HL-60/S4 (cell line): ENCODE data around the gene PTTG1IP.

Source experiments
- in situ Hi-C: fragments of 300-500 bp; cut with MboI; formaldehyde crosslinking; loops from 2 replicates; pipeline ENCODE4 v1.14.3; 2022; ENCODE audit warnings: low sequenced_read_pairs

Gene PTTG1IP

DNA sequence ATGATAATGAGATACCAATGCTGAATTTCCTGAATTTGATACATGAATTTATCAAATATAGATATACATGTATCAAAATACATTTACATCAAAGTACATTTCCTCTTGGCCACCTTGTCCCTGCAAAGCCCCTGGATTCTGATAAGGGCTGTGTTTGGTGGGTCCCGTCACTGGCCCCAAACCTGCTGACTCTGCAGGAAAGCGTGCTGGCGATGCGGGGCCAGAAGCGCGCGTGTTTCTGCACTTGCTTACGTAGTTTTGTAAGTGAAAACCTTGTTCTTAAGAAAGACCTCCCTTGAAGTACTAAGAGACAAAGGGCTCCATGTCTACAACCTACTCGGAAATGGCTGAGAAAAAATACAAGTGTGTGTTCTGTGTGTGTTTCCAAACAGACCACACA is 36.2 kb upstream of the PTTG1IP start:
- in situ Hi-C loops: no loop called here

DNA sequence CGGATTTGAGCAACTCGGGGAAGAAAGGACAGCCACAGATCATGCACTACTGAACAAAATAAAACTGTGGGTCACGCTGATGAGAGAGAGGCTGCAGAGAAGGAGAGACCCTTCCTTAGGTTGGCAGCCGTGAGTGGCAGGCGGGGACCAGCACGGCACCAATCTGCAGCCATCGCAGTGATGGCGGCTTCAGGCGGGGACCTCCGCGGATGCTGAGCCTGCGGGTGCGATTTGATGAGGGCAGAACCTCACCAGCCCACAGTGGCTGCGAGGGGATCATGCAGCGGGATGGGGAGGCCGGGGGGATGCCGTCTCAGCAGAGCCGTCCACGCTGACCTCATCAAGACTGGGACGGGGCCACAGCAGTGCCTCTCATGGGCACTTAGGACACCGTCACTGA is 35.4 kb upstream of the PTTG1IP start:
- in situ Hi-C loops: no loop called here

DNA sequence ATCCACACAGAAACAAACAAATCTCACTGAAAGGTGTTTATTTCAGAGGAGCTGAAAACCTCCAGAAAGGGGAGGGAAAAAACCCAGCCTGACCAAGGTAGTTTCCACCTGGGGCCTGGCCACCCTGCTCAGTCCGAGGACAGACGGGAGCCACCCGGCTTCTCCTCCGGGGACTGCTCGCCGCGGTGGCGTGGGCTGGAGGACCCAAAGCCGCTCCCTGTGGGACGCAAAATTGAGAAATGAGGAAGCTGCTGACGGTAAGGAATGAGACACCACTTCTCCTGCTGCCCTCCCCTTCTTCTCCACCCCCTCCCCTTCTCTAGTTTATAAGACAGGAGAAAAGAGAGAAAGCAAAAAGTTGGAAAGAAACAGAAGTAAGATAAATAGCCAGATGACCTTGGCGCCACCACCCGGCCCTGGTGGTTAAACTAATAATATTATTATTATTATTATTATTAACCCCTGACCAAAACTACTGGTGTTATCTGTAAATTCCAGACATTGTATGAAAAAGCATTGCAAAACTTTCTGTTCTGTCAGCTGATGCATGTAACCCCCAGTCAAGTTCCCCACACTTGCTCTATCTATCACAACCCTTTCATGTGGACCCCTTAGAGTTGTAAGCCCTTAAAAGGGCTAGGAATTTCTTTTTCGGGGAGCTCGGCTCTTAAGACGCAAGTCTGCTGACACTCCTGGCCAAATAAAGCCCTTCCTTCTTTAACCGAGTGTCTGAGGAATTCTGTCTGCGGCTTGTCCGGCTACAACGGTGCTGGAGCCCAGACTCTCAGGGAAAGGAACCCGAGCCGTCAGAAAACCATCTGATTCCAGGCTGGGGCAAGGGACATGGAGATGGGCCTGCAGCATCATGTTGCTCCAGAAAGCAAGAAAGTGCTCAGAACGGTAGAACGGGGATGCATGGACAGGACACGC is 34.7 kb upstream of the PTTG1IP start:
- in situ Hi-C loops: no loop called here

DNA sequence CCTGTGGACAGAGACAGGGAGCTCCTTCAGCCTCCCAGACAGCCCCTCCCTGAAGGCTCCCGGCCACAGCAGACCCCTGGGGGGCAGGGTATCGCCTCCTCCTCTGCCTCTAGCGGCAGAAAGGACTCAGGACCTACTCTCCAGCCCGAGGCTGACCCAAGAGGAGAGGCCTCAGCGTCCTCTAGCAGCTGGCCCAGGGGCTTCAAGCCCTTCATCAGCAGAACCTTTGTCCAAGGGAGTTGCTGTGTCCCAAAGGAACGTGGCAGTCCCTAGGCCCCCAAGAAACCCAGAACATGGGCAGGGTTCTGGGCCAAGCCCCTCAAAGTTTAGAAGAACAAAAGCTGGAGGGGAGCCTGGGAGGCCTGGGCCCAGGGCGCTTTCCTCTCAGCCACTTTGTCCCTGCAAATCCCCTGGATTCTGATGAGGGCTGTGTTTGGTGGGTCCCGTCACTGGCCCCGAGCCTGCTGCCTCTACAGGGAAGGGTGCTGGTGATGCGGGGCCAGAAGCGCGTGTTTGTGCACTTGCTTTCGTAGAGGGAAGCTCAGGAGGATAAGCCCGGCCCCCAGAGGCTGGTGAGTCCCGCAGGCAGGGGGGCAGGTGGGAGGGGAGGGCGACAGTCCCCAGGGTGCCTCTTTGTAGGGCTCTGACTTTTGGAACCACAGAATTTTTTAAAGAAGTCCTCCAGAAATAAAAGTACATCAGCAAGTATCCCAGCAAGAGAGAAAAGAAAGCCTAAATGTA is 33.9 kb upstream of the PTTG1IP start:
- in situ Hi-C loops: no loop called here

DNA sequence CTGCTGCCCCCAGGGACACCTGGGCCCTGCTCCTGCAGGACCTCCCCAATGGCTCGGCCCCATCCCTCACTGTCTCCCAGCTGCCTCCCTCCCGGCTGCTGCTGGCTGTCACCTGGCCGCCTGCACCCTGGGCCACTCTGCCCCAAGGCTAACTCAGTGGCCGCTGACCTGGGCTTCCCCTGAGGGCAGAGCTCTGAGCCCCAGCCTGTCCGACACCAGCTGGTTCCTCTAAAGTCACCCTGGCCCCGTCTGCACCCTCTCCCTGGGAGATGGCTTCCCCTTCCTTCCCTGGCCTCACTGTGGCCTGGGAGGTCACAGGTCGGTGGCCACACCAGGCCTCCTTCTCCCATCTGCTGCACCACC is 32.2 kb upstream of the PTTG1IP start:
- in situ Hi-C loops: no loop called here

DNA sequence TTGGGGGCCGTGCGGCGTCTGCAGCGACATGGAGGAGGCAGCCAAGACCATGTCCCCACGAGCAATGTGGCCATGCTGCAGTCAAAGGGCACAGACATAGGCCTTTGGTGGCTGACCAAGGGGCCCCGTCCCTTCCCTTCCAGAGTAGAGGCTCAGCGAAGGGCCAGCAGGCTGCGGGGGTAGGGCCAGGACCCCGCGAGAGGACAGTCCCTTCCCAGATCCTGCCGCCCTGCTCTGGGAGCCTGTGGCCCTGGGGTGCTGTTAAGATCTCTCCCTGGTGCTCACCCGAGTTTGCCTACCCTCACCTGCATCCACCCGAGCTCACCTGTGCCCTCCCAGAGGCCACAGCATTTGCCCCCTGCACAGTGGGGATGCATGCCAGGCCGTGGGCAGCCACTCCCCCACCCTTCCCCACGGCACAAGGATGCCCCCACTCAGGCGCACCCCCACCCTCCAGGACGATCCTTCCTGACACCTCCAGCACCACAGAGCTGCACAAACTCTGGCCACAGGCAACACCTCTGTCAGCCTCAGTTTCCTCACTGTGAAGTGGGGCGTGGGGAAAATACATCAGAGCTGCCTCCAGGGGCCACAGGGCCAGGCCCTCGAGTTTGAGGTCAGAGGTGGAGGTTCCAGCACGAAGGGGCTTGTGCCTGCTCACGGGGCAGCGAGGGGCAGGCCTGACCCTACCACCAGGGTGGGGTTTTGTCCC is 31.7 kb upstream of the PTTG1IP start:
- in situ Hi-C loops: no loop called here

DNA sequence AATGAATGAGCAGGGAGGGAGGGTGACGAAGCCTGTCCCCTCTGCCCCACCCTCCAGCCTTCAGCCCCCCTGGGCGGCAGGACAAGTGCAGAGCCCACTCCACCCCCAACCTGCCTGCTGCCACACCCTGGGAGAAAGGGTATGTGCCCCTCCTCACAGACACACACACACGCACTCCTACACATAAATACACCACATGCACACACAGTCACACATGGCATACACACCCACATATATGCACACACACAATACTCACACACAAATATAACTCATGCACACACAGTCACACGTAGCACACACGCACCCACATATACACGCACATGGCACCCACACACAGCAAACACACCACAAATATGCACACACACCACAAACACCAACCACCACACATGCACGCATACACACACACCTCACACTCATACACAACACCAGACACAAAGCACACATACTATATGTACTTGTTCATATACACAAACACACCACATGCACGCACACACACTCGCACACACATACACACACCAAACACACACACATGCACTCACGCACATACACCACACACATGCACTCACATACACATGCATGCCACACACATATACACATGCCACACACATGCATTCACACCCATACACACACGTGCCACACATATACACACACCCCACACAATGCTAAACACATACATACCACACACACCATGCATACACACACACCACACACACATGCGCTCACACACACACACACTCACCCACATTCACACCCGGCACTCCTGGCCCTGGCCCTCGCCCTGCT is 30.8 kb upstream of the PTTG1IP start:
- in situ Hi-C loops: no loop called here

DNA sequence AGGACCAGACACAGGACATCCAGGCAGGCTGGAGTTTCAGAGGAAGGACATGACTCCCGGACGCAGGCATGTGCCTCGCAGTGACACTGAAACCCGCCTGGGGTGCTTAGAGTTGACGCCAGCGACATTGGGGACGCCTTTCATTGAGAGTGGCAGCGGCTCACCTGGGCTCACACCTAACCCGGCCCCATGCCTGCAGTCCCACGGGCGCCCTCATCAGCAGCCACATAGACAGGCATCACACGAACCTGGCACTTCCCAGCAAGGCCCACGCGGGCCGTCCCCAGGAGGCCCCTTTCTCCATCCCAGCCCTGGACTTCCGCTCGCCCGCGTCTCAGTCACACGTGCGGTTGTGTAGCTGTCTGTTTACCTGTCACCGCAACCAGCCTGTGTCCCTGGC is 30.2 kb upstream of the PTTG1IP start:
- in situ Hi-C loops: no loop called here

DNA sequence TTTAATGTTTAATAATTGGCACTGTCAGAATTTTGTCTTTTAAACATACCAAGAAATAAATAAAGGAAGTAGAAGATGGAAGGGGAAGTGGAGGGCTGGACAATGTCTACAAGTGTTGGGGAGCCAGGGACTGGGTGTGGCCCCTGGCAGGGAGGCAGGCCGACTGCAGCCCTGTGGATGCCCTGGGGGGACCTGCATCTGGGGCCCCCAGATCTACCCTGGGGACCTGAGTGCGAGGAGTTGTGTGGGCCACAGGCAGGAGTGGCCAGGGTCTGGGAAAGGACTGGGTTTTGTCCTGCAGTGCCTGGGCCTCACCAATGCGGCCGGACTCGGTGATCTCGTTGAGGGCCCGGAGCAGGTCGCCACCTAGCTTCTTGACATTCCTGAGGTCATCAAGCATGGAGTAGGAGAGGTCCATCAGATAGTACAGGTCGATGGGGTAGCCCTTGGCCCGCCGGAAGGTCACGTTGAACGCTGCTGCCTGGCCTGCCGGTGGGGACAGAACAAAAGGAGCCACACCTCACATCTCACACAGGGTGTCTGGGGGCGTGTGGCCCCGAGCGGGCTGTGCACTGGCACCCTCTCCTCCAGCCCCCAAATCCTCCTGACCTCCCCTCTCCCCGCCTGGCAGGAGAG is 29.7 kb upstream of the PTTG1IP start:
- in situ Hi-C loops: no loop called here

DNA sequence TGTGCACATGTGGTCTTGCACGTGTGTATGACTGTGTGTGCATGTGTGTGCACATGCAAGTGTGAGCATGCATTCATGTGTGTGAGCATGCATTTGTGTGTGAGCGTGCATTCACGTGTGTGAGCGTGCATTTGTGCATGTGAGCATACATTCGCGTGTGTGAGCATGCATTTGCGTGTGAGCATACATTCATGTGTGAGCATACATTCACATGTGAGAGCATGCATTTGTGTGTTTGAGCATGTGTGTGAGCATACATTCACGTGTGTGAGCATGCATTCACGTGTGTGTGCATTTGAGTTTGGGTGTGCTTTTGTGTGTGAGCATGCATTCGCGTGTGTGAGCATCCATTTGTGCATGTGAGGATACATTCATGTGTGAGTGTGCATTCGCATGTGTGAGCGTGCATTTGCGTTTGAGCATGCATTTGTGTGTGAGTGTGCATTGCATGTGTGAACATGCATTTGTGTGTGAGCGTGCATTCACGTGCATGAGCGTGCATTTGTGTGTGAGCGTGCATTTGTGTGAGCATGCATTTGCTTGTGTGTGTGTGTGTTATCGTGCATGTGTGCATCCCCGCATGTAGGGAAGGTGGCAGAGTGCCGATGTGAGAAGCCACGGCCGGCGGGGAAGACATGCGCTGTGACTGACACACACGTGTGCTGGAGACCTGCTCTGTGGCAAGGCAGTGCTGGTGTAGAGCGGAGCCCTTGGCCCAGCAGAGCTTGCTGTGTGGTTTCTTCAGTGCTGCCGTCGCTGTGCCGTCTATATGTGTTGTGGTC is 29.0 kb upstream of the PTTG1IP start:
- in situ Hi-C loops: no loop called here

DNA sequence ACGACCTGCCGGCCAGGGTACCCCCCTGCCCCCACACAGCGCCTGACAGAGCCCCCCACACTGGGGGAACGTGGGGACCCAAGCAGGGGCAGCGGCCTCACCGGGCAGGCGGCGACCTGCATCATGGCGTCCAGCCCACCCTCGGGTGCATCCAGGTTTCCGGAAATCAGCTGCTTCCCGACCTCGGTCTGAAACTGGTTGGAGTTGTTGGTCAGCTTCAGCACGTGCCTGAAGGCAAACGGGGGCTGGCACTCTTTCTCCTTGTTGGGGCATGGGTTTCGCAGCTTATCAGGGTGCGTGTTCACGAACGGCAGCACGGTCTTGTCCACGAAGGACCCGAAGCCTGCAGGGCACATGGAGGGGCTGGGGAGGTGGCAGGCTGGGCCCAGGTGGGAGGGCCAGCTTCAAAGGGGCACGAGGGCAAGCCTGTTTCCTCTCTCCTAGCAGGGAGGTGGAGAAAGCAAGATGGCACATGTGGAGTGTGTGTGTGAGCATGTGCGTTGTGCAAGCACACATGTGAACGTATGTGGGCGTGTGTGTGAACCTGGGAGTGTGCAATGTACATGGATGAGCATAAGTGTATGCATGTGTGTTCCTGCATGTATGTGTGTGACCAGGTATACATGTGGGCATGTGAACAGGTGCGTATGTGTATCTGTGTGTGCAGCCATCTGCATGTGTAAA is 28.0 kb upstream of the PTTG1IP start:
- in situ Hi-C loops: no loop called here

DNA sequence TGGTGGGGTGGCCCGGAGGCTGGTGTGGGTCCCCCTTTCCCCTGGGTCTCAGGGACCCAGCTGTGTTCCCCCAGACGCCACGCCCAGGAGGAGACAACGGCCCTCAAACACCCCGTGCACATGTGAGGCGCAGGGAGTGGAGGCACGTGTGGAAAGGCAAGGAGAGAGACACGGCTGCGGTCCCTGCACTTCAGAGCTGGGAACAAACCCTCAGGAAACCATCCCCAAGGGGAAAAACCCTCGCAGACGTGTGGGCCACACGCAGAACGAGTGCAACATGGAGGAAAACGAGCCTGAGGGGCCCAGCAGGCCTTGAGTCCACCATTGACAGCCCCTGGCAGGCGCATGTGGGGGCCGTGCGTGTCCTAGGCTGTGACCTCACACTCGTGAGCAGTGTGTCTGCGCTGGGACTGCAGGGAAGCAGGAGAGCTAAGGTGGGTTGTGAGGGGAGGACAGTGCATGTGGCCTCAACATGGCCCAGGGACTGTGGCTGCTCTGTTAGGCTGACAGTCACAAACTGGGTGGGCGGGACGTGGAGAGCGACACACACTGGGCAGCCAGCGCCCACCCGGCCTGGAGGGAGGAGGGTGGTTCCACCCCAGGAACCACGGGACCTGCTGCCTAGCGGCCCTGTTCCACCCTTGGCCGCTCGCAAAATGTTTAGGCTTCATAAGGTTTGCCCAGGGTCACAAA is 27.2 kb upstream of the PTTG1IP start:
- in situ Hi-C loops: no loop called here

DNA sequence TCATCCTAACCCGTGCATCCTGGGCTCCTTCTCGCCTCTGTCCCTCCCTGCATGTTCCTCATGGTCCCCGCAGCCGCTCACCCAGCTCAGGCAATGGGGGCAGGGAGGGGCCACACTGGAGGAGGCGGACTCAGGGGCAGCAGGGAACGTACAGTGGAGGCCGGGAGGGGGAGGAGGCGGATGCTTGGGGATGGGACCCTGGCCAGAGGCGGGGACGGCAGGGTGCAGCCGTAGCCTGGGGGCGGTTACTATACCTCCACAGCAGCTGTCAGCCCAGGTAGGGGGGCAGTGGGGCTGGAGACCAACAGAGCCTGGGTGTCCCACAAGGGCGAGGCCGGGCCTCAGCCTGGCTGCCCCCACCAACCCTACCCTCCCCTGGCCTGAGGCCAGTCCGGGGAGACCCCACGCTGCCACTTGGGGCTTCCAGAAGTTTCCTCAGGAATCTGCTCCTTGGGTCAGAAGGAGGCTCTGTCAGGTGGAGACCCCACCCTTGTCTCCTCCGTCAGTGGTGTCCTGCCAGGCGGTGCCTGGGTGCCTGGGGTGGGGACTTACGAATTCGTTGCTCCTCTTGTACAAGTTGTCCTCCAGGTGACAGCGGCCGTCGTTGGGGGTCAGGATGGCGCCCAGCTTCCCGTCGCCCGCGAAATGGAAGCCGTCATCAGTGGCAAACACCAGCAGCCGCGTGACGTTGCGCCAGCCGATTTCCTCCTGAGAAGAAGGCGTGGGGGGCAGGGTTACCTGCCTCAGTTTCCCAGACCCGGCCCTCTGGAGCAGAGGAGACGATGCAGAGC is 26.5 kb upstream of the PTTG1IP start:
- in situ Hi-C loops: no loop called here

DNA sequence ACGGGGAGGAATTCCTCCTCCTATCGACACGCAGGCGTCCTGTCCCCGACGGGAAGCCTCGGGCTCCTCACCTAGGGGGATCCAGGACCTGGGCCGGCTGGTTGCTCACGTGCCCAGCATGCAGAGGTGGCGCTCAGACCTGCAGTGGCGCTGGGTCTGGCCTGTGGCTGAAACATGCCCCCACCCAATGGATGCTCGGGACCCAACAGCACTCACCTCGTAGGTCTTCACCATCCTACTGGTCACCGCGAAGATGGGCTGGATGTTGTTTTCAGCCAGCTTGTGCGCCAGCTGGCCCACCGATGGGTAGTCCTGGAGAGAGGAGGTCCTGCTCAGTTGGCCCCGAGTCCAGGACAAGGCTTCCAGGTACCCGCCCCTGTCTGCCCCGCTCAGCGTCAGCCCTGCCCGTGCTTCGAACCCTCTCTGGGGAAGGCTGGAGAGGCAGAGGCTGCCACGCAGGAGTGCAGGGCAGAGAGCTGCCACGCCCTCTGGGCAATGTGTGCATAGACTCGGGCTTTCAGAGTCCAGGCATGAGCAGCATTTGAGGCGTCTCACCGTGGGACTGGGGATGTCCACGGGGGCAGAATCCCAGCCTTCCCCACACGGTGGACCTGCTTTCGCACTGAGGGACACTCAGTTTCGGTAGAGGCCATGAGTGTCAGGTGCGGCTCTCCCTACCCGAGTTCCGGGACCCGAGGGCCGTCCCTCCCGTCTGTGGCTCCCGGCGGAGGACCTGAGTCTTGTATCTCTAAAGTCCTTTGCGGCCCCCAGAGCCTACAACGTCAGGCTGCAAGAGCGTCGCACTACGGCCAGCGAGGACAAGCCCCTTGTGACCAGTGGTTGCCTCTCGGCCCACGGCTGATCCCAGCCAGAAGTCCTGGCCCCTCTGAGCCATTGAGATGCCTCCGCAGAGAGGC is 25.6 kb upstream of the PTTG1IP start:
- in situ Hi-C loops: no loop called here

DNA sequence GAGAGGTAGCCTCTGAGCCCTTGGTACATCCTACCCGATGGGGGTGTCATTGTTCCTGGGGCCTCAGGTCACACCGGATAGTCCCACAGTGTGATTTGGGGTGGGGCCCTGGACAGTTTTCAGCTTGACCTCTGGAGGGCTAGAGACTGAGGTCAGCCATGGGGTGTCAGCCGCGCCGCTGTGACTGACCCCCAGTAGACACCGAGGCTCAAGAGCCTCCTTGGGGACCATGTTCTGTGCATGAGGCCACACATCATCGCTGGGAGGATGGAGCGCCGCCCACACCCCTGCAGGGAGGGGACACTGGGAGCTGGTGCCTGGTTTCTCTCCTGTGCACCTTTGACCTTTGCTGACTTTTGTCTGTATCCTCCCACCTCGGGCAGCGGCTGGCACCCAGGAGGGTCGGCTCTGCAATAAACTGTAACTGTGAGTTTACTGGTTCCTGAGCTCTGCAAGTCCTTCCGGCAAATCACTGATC is 24.6 kb upstream of the PTTG1IP start:
- in situ Hi-C loops: no loop called here

DNA sequence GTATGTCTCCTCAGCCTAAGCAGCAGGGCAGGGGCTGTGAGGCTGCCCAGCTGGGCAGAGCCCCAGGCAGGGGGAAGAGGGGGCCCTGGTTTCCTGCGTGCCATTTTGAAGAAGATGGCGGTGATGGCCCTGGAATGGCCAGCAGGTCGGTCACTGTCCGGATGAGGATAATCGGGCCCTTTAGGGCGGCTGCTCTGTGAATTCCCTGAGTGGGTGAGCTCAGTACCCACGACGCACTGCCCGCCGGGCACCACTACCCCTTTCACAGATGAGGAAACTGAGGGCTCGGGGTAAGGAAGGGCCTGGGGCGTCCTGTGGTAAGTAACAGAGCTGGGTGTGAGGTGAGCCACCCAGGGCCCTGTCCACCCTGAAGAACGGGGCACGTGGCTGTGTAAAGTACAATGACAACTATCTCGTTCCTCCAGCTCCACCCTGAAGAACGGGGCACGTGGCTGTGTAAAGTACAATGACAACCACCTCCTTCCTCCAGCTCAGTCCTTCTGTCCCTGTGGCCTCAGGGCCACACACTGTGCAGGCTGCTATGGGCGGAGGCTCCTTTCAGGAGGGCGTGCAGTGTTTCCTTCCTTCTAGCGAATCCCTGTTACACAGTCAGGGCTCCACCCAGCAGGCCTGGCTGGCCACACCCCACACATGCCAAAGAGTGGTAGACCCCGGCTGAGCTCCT is 24.0 kb upstream of the PTTG1IP start:
- in situ Hi-C loops: no loop called here
